ACHN (cell line): ENCODE results near the gene CCDC28A.

Experiments
- DNase-seq: peaks from one replicate; pipeline ENCODE4 v3.0.0-alpha.2; 2015
- in situ Hi-C: cut with HindIII; loops from 2 replicates; pipeline ENCODE4 v1.10.0; 2017; ENCODE audit warnings: low sequenced_read_pairs, low pct_ligation_motif_present, low pct_unique_long_range_greater_than_20kb

Gene CCDC28A

GRCh38 chr6:138785079-138785478, 11.5 kb downstream of the CCDC28A start:
- no peak for DNase-seq
- in situ Hi-C loops, result no loop called here

GRCh38 chr6:138785980-138786379, 12.4 kb downstream of the CCDC28A start:
- in situ Hi-C loops, result no loop called here
- no peak for DNase-seq

- DNase-seq, result no peak
- in situ Hi-C loops, result no loop called here
Measured at GRCh38 chr6:138787138-138787537, 13.6 kb downstream of the CCDC28A start.

DNA sequence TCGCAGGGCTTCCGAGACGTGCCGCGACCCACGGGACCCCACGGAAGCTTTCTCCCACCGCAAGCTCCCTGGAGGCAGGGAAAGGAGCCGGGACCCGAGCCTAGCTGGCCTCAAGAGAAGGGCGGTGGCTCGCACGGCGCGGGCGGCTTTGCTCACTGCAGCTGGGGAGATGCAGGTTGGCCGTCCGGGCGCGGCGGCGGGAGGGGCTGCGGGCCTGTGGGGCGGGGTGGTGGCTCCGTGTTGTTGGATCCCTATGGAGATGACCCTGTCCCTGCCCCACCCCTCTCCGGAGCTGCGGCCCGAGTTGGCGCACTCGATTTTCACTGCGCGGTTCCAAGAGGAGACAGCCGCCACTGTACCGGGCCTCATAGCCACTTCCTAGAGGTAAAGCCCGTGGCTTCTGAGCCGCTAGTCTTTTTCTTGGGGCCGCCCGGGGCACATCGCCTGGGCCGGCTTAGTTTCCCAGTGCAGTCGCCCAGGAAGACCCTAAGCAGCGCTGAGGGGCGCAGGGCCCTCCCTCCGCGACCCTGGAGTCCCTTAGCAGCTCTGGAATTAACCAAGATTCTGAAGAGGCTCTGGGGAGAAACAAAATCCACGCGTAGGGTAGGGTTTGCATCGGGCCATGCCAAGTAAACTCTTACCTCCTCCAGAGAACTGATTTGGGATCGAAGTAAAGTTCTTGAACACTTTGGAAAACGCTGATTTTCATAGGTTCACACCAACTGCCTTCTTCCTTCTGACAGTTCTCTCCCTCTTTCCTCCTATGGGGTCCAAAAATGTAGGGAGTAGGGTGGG, 22.4 kb downstream of the CCDC28A start, which contains the start of gene ECT2L:
ECT2L (plus strand) TSS at position 279 of the 795 bp plus-strand sequence. CDS start 17,188 bp downstream, outside the sequence.
- DNase-seq, result no peak
- in situ Hi-C loops, result no loop called here

- in situ Hi-C loops, result no loop called here
- DNase-seq, result no peak
Measured at GRCh38 chr6:138796771-138797170, 23.2 kb downstream of the CCDC28A start.

- in situ Hi-C loops, result no loop called here
- DNase-seq, result no peak
Measured at GRCh38 chr6:138797806-138798446, 24.4 kb downstream of the CCDC28A start.

GRCh38 chr6:138800377-138801150, 27.0 kb downstream of the CCDC28A start:
- no peak for DNase-seq
- in situ Hi-C loops, result no loop called here

- in situ Hi-C loops, result no loop called here
- no peak for DNase-seq
Measured at GRCh38 chr6:138803331-138803730, 29.8 kb downstream of the CCDC28A start.

GRCh38 chr6:138803861-138804260, 30.3 kb downstream of the CCDC28A start:
- in situ Hi-C loops, result no loop called here
- DNase-seq, result no peak

- no peak for DNase-seq
- in situ Hi-C loops, result no loop called here
Measured at GRCh38 chr6:138805016-138805765, 31.6 kb downstream of the CCDC28A start.

- in situ Hi-C loops, result no loop called here
- DNase-seq, result no peak
Measured at GRCh38 chr6:138806889-138807288, 33.3 kb downstream of the CCDC28A start.

- DNase-seq, result no peak
- in situ Hi-C loops, result no loop called here
Measured at GRCh38 chr6:138809677-138810076, 36.1 kb downstream of the CCDC28A start.

DNA sequence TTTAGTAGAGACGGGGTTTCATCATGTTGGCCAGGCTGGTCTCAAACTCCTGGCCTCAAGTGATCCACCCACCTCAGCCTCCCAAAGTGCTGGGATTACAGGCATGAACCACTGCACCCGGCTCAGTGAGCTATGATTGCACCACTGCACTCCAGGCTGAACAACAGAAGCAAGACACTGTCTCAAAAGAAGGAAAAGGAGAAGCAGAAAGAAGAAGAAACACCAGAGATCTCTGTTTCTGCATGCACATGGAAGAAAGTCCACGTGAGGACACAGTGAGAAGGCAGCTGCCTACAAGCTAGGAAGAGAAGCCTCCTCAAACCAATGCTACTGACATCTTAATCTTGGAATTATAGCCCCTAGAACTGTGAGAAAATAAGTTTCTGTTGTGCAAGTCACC, 38.3 kb downstream of the CCDC28A start:
- in situ Hi-C loops, result no loop called here

DNA sequence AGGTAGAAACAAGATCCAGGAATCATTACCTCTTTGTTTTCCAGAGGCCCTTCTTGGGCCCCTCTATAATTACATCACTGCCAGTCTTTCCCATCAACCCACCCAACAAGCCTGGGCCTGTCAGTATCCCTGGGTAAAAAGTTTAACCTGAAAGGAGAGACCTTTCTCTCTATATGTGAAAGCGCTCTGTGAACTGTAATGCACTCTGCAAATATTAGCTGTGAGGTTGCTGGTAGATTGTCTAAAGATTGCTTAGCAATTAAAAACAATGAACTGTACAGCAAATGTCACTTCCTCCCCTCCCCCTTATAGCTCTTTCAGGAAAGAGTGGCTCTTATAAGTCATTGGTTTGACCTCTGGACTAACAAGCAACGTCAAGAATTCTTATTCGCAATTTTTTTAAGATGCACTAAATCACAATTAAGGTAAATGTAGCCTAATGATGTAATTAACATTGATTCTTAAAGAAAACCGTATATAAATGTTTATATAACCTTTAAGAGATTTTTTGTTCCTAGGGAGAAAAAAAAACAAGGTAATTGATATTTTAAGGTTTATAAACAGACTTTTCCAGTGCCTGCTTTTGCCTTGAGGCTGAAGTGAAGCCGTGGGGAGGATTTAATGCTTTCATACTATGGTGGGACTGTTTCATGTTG, 40.7 kb downstream of the CCDC28A start:
- DNase-seq, result no peak
- in situ Hi-C loops, result no loop called here

More for the DNA sequence above, 38.3 kb downstream of the CCDC28A start:
- DNase-seq, result no peak

GRCh38 chr6:138815221-138815620, 41.7 kb downstream of the CCDC28A start:
- in situ Hi-C loops, result no loop called here

DNA sequence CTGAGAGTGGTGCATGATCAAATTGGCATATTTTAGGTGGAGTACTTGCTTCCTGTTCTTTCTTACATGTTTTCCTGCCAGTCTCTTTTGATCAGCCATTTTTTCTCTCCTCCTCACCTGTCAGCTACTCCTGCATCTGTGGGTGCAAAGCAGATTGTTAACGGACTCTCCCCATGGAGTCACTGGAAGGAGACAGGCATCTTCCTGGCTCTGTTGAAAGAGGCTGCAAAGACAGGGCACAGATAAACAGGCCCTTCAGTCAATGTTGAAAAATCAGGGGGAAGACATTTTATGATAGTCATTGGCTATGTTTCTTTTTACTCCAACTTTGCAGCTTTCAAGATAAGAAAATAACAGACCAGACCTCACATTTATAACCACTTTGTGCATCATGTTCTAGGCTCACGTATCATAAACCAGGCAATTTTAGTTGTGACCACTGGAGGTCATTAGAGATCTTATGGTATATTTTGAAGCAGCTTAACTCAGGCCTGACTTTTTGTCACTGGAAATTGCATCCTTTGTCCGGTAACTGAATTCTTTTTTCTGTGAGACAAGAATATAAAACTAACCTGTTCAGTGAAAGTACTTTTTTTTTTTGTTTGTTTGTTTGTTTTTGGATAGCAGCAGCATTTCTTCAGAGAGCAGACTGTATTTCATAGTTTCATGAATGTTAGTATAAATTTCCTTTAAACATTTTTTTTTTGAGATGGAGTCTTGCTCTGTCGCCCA, 42.4 kb downstream of the CCDC28A start:
- in situ Hi-C loops, result no loop called here
- peak; percentile 64 for DNase-seq

More at GRCh38 chr6:138815221-138815620, 41.7 kb downstream of the CCDC28A start:
- no peak for DNase-seq

DNA sequence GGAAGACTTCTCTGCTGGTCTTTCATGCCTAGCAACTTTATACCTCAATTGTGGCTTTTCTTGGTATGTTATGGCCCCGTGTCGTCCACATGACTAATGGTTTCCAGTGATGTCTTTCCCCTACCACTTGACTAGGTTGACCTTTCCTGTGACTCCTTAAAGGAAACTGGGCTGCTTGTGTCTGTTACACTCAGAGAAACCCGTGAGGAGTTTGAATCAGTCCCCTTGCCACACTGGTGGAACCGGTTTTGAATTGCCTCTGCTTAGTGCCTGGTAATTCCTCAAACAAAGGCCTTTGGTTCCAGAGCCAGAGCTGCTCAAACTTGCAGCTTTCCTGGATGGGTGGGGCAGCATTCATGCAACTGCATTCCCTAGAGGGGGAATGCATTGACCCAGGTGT, 44.2 kb downstream of the CCDC28A start:
- in situ Hi-C loops, result no loop called here
- DNase-seq, result no peak
